Loucy (cell line): Measurements from ENCODE around the gene GNB1L.

Experiments
- EZH2phosphoT487 ChIP-seq: fragments of 200-600 bp; IDR thresholded peaks from 2 replicates; pipeline ENCODE4 v1.6.1; 2018; ENCODE audit warnings: antibody characterized with exemption, mild to moderate bottlenecking, moderate library complexity, borderline replicate concordance
- TF ChIP-seq, protein P1 (sequence below): fragments of 200-600 bp; sonication (generic); conservative IDR thresholded peaks from 2 replicates; pipeline ENCODE4 v1.5.1; 2014; ENCODE audit warnings: mild to moderate bottlenecking, antibody characterized with exemption, low read length

DNA sequence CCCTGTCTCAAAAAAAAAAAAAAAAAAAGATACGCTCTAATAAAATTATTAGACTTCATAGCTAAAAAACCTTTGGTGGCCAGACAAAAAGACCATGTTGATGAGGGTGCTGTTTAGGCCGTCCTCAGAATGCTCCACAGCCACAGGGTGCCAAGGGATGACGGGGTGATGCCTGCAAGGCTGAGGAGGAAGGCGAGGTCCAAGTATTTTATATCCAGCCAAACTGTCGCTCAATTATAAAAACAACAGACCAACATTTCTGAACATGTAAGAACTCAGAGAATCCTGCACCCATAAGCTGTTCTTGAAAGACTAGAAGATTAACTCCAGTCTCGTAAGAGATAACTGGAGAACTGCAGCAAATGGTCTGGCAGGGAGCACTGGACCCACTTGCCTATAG lies 64.8 kb downstream of the GNB1L start:
- TF ChIP-seq, protein P1, sequence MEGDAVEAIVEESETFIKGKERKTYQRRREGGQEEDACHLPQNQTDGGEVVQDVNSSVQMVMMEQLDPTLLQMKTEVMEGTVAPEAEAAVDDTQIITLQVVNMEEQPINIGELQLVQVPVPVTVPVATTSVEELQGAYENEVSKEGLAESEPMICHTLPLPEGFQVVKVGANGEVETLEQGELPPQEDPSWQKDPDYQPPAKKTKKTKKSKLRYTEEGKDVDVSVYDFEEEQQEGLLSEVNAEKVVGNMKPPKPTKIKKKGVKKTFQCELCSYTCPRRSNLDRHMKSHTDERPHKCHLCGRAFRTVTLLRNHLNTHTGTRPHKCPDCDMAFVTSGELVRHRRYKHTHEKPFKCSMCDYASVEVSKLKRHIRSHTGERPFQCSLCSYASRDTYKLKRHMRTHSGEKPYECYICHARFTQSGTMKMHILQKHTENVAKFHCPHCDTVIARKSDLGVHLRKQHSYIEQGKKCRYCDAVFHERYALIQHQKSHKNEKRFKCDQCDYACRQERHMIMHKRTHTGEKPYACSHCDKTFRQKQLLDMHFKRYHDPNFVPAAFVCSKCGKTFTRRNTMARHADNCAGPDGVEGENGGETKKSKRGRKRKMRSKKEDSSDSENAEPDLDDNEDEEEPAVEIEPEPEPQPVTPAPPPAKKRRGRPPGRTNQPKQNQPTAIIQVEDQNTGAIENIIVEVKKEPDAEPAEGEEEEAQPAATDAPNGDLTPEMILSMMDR = no peak
- TF ChIP-seq EZH2phosphoT487 = no peak
